Smooth muscle cell (in vitro differentiated cells): ENCODE results near the gene DNAJC21. TPM values are rescaled to one million over a fixed set of nuclear protein-coding genes. Genes with fewer than 3 reads are reported as not detected.
A peak's percentile ranks its signal among the peaks of the same experiment; 100 is the strongest.

Experiments
- DNase-seq: peaks from one replicate; lab custom pipeline; 2025; ENCODE audit not compliant: unreplicated experiment; lab: John Stamatoyannopoulos, UW
- H2AFZ ChIP-seq: fragments of 200-600 bp; sonication (generic); 2 replicates; pipeline ENCODE4 v1.6.0; 2016; ENCODE audit warnings: antibody characterized with exemption, low read depth, mild to moderate bottlenecking
- H3F3A ChIP-seq: fragments of 200-600 bp; sonication (generic); 2 replicates; pipeline ENCODE4 v1.6.0; 2017; ENCODE audit warnings: antibody characterized with exemption, low read depth
- H3K27ac ChIP-seq: fragments of 200-600 bp; sonication (generic); 2 replicates; pipeline ENCODE4 v1.5.1; 2016; ENCODE audit warnings: low read depth, mild to moderate bottlenecking
- H3K27me3 ChIP-seq: fragments of 200-600 bp; sonication (generic); 2 replicates; pipeline ENCODE4 v1.6.1; 2016; ENCODE audit warnings: low read depth, mild to moderate bottlenecking
- H3K36me3 ChIP-seq: fragments of 200-600 bp; sonication (generic); 2 replicates; pipeline ENCODE4 v1.5.1; 2016; ENCODE audit warnings: low read depth
- H3K4me1 ChIP-seq: fragments of 200-600 bp; sonication (generic); 2 replicates; pipeline ENCODE4 v1.5.1; 2016; ENCODE audit warnings: low read depth
- H3K4me2 ChIP-seq: fragments of 200-600 bp; sonication (generic); 2 replicates; pipeline ENCODE4 v1.6.0; 2016; ENCODE audit warnings: mild to moderate bottlenecking
- H3K4me3 ChIP-seq: fragments of 200-600 bp; sonication (generic); 2 replicates; pipeline ENCODE4 v1.5.1; 2016; ENCODE audit warnings: mild to moderate bottlenecking
- H3K79me2 ChIP-seq: fragments of 200-600 bp; sonication (generic); 2 replicates; pipeline ENCODE4 v1.6.0; 2016; ENCODE audit warnings: low read depth, mild to moderate bottlenecking
- H3K9ac ChIP-seq: fragments of 200-600 bp; sonication (generic); 2 replicates; pipeline ENCODE4 v1.6.0; 2016; ENCODE audit warnings: low read depth
- H3K9me3 ChIP-seq: fragments of 200-600 bp; sonication (generic); replicated peaks from 2 replicates; pipeline ENCODE4 v1.5.1; 2016; ENCODE audit warnings: low read depth
- H4K20me1 ChIP-seq: fragments of 200-600 bp; sonication (generic); 2 replicates; pipeline ENCODE4 v1.6.0; 2016; ENCODE audit warnings: low read depth
- CTCF ChIP-seq: fragments of 200-600 bp; sonication (generic); IDR thresholded peaks from 2 replicates; pipeline ENCODE4 v1.5.1; 2017; ENCODE audit warnings: borderline replicate concordance, mild to moderate bottlenecking, antibody characterized with exemption; ENCODE audit not compliant: insufficient read depth, poor library complexity, severe bottlenecking
- WGBS: methylation state at CpG from one replicate; pipeline ENCODE4 v1.1.7; 2016; ENCODE audit warnings: low lambda C conversion rate; 5-methylcytosine and 5-hydroxymethylcytosine counted together
- polyA plus RNA-seq: library from polyadenylated mRNA; unstranded; fragments of >200 nt; fragmentation: Nextera tagmentation; extraction: Ambion mirVana; gene quantifications from 2 replicates; pipeline ENCODE4 v1.2.1, GENCODE V29; 2016
- total RNA-seq: library from RNA; depleted of rRNA; stranded (reverse); fragments of >200 nt; gene quantifications from 2 replicates; pipeline ENCODE4 v1.2.3, GENCODE V29; 2014

DNAJC21 gene
- total and polyA plus RNA-seq, 2 experiments from 2014 or later = 21.8 to 27.9 TPM

- 81% methylated on average over 4 of the region's 4 CpGs for WGBS
- H4K20me1 ChIP-seq = no peaks in the 10 kb centered on the region
Observed at GRCh38 chr5:34978681-34979080, 49.3 kb downstream of the DNAJC21 start.

GRCh38 chr5:34982823-34983222 lies 53.5 kb downstream of the DNAJC21 start:
- H3K4me1 ChIP-seq = no peaks in the 10 kb centered on the region

More at GRCh38 chr5:34978681-34979080, 49.3 kb downstream of the DNAJC21 start:
- H3K4me3 ChIP-seq = no peak overlapping the region
- H3K79me2 ChIP-seq = no peaks in the 10 kb centered on the region
- no peaks in the 10 kb centered on the region for H3K27me3 ChIP-seq
- H2AFZ ChIP-seq = no peak overlapping the region
- no peak overlapping the region for H3K4me2 ChIP-seq
- DNase-seq = no peak
- no peaks in the 10 kb centered on the region for H3K36me3 ChIP-seq
- H3F3A ChIP-seq = no peaks in the 10 kb centered on the region
- TF ChIP-seq CTCF = no peak
- H3K9ac ChIP-seq = no peak overlapping the region
- no peaks in the 10 kb centered on the region for H3K4me1 ChIP-seq
- H3K27ac ChIP-seq = no peak overlapping the region
- no peaks in the 10 kb centered on the region for H3K9me3 ChIP-seq

GRCh38 chr5:34986965-34987364 lies 57.6 kb downstream of the DNAJC21 start:
- Histone ChIP-seq H3K27ac (no peak overlapping the region), H3K9ac (no peak overlapping the region), H3K4me3 (no peak overlapping the region), H3K4me2 (no peak overlapping the region), H4K20me1 (no peaks in the 10 kb centered on the region), H2AFZ (no peak overlapping the region), H3K9me3 (peaks cover 3% of the 10 kb centered on the region), H3K27me3 (no peaks in the 10 kb centered on the region), H3F3A (no peaks in the 10 kb centered on the region), H3K36me3 (no peaks in the 10 kb centered on the region), H3K4me1 (no peaks in the 10 kb centered on the region), H3K79me2 (no peaks in the 10 kb centered on the region)
- TF ChIP-seq CTCF = no peak
- no peak for DNase-seq
- 95% methylated on average over 1 of the region's 1 CpG for WGBS

More at GRCh38 chr5:34982823-34983222, 53.5 kb downstream of the DNAJC21 start:
- Histone ChIP-seq H3K79me2 (no peaks in the 10 kb centered on the region), H3K36me3 (no peaks in the 10 kb centered on the region), H4K20me1 (no peaks in the 10 kb centered on the region), H3K4me2 (no peak overlapping the region), H3K9ac (no peak overlapping the region), H2AFZ (no peak overlapping the region), H3F3A (no peaks in the 10 kb centered on the region), H3K27ac (no peak overlapping the region), H3K9me3 (peaks cover 3% of the 10 kb centered on the region), H3K27me3 (no peaks in the 10 kb centered on the region), H3K4me3 (no peak overlapping the region)
- no peak for TF ChIP-seq CTCF
- no peak for DNase-seq
- 88% methylated on average over 4 of the region's 4 CpGs for WGBS

DNA sequence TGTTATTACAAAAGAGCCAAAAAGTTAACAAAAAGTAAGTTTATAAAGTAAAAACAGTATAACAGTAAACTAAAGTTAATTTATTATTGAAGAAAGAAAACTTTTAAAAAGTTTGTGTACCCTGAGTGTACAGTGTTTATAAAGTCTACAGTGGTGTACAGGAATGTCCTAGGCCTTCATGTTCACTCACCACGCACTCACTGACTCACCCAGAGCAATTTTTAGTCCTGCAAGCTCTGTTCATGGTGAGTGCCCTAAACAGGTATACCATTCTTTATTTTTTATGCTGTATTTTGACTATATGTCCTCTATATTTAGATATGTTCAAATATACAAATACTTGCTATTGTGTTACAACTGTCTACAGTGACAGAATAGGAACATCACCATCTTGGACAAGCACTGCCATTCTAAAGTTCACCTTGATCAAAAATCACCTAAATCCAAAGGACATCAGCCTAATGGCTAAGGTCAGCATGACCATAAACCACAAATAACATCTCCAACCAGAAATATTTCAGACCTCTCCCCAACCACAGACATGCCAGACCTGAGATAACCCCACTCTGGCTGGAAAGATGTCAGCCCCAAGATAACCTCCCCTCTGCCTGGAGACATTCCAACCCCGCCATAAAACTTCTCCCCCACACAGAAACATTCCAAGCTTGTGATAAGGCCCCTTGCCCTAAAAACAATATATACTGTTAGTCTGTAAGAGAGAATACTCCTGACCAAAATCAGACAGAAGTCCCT lies 62.3 kb downstream of the DNAJC21 start:
- H3K79me2 ChIP-seq = no peaks in the 10 kb centered on the region
- H3K27me3 ChIP-seq = no peaks in the 10 kb centered on the region
- peak overlapping the region; percentile 75 for H2AFZ ChIP-seq
- H3K4me3 ChIP-seq = no peak overlapping the region
- H3K27ac ChIP-seq = peak overlapping the region; percentile 63
- H3F3A ChIP-seq = peaks cover 6% of the 10 kb centered on the region
- no peak overlapping the region for H3K9ac ChIP-seq
- H3K36me3 ChIP-seq = no peaks in the 10 kb centered on the region
- H4K20me1 ChIP-seq = no peaks in the 10 kb centered on the region
- H3K4me2 ChIP-seq = peak overlapping the region; percentile 71
- H3K9me3 ChIP-seq = peaks cover 1% of the 10 kb centered on the region
- no peak for DNase-seq
- TF ChIP-seq CTCF = no peak
- WGBS = 28% methylated on average over 2 of the region's 2 CpGs
- no peaks in the 10 kb centered on the region for H3K4me1 ChIP-seq
